T47D (cell line): ENCODE measurements around the gene THRAP3.

ENCODE experiments used
- DNase-seq, 2 experiments: peaks; one replicate each; pipeline versions ENCODE4 v3.0.0 to v3.0.0-alpha.2; 2011 to 2012; ENCODE audit warnings: low read depth in 1 of 2, low spot score in 1 of 2
- JUND ChIP-seq: IDR thresholded peaks from 2 replicates; pipeline ENCODE4 v1.6.1; 2012; ENCODE audit warnings: low read depth
- in situ Hi-C: cut with HindIII; loops from 2 replicates; pipeline ENCODE4 v1.10.0; 2016; ENCODE audit warnings: low sequenced_read_pairs, low pct_unique_long_range_greater_than_20kb

THRAP3 gene

DNA sequence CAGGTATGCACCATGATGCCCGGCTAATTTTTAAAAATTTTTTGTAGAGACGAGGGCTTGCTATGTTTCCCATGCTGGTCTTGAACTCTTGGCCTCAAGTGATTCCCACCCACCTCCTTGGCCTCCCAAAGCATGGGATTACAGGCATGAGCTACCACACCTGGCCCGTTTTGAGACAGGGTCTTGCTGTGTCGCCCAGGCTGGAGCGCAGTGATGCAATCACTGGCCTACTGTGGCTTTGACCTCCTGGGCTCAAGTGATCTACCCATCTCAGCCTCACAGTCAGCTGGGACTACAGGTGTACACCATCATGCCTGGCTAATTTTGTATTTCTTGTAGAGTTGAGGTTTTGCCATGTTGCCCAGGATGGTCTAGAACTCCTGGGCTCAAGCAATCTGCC, 74.4 kb downstream of the THRAP3 start:
- no peak for TF ChIP-seq JUND
- no peak for DNase-seq
- in situ Hi-C loops = no loop called here

DNA sequence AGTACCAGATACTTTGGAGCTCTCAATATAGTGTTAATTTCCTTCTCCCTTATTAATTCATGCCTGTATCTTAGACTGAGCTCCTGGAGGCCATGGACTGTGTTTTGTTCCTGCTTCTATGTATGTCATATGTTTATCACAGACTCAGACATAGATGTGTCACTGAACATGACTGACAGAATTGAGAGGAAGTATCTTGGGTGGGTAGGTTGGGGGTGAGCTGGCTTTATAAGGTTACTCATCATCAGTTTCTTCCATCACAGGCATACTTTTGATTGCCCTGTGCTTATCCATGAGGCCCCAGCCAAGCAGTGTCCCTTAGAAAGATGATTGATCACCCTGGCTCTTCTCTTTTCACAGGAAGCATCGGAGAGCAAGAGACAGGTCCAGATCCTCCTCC, 76.3 kb downstream of the THRAP3 start:
- no peak for TF ChIP-seq JUND
- DNase-seq = no peak
- in situ Hi-C loops = no loop called here

DNA sequence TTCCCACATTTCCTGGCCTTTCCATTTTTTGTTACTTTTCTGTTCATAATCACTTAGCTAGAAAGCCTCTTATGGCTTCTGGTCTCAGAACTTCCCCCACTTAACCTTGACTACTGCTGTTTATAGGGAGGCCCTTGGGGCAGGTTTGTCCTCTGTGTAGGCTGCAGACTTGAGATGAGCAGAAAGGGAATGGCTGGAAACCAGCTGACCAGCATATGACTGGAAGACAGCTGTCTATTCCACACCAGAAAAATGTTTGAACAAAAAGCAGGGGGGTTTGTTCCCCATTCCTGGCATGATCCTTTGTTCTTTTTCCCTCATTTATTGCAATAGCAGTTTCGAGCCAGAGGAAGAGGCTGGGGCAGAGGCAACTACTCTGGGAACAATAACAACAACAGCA, 77.0 kb downstream of the THRAP3 start:
- no peak for DNase-seq
- in situ Hi-C loops = no loop called here

DNA sequence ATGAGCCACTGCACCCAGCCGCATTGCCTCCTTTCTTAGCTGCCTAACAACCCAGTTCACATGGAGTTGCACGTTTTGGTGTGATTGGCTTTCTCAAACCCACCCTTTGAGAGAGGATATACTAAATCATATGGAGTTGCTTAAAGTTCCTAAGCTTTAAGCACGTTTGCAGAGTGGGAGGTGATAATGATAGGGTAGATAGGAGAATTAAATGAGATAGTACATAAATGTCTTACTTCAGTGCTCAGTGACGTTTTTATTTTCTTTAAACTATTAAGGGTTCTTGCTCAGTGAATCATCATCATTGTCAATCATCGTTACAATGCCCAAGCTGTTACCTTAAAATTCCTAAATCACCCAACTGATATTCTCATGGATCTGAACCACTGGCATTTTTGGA, 79.0 kb downstream of the THRAP3 start:
- DNase-seq = no peak
- in situ Hi-C loops = no loop called here
- TF ChIP-seq JUND = no peak

More for the DNA sequence above, 77.0 kb downstream of the THRAP3 start:
- no peak for TF ChIP-seq JUND

DNA sequence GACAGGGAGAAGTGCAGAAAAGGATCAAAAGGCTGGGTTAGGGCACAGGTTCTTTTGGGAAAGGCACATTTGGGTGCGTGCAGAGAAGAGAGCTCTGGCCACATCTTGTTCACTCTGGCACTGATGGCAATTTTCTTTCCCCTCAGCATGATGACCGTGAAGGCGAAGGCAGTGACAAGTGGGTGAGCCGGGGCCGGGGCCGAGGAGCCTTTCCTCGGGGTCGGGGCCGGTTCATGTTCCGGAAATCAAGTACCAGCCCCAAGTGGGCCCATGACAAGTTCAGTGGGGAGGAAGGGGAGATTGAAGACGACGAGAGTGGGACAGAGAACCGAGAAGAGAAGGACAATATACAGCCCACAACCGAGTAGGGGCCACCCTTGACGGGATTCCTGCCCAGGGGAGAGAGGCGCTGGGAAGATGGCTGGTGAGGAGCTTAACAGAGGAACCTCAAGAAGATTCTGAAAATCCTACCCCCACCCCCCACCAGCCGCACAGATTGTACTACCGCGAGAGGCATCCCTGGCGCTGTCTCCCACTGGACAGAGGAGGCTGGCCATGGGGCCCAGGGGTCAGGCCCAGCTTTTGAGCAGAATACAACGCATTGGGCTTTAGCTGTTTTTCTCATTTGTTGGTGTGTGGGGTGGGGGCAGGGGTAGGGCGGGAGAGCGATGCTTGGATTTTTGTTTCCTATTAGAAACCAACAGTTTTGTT, 79.6 kb downstream of the THRAP3 start:
- no peak for DNase-seq
- in situ Hi-C loops = no loop called here

DNA sequence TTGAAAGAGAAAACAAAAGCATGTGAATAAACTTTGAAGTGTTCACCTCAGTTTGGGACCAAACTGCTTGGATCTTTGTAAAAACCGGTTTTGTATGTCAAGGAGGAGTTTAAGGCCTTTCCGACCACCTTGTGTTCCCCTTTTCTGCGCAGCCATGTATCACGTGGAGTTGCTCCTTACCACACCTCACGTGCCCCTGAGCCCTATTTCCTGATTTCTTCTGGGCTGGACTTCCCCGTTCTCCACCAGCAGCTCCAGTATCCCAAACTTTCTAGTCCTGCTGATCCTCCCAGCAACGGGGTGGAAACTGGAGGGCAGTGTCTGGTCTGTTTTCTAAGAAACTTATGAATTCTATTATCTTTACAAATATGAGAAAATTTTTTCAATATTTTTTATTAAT, 80.3 kb downstream of the THRAP3 start:
- DNase-seq = no peak
- in situ Hi-C loops = no loop called here
- TF ChIP-seq JUND = no peak

More for the DNA sequence above, 79.6 kb downstream of the THRAP3 start:
- TF ChIP-seq JUND = no peak

DNA sequence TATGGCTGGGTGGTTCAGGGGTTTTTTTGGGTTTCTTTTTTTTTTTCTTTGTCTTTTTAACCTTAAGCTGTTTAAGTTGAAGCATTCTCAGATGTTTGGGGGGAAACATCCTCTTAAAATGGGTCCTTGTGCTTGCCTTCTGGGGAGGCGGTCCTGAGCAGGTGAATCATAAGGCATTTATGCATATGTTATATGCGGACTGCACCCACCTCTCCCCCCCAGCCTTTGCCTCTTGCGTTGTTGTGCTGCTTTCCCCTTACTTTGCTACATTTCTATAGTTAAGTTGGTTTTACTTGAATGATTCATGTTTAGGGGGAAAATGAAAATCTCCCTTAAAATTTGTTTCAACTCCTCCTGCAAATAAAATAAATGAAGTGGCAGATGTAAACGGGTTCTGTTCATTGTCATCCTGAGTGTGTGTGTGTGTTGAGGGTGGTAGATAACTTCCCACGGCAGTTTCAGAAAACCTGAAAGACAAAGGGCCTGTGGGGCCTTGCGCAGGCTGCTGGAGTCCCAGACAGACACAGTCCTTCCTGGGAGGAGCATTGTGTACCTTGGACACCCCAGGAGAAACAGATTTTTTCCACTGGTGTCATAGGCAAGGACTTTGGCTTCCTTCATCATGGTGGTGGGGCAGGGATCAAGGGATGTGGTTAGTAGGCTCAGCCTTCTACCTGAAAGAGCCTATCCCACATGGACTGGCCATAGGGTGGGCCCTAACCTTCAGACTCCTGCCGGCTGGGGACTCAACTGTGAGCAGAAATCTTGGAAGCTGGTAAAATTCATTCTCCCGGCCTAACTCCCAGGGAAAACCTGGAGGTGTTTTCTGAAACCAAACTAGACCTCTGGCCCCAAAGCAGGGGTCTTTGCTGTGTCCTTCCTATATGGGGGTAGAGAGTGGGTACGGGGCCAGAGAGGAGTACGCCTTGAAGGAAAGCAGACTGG, 81.0 kb downstream of the THRAP3 start:
- in situ Hi-C loops = no loop called here
- no peak for TF ChIP-seq JUND
- DNase-seq = no peak

DNA sequence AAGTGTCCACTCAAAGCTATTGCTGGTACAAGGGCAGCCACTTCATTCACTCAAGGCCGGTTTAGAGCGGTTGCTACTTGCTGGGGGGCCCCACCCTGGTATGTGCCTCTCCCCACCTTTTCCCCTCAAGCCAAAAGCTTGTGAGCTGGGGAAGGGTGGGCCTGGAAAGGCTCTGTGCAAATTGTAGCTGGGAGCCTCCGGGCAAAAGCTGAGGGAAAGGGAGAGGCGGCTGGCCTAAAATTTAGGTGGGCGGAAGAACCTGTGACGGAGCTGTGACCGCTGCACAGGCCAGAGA, 81.6 kb downstream of the THRAP3 start:
- no peak for TF ChIP-seq JUND
- in situ Hi-C loops = no loop called here
- DNase-seq = no peak

DNA sequence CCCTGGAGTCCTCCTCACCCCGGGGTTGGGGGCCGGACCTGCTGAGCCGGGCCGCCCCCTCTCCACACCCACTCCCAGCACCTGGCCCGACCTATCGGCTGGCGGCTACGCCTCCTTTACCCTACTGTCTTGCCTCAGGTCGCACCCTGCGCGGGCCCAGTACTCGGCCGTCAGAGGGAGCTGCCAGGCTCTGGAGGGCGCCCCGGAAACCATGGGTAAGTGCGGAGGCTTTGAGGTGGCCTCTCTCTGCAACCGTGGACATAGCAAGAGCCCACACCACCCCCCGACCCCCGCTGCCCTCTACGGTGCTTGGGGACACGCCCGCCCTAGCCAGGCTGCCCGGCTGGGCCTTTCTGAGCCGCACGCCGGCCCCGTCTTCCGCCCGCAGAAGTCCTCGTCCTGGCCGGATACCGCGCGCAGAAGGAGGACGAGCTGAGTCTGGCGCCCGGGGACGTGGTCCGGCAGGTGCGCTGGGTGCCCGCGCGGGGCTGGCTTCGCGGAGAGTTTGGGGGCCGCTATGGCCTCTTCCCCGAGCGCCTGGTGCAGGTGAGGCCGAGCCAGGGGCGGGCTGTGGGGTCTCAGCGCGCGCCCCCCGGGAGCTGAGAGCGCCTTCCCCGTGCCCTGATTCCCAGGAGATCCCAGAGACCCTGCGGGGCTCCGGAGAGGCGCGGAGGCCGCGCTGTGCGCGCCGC, 82.1 kb downstream of the THRAP3 start, which contains the start of gene SH3D21:
Gene SH3D21 (plus strand): TSS at position 159 of the 692 bp plus-strand sequence. CDS start 53 bp downstream, at position 212.
- no peak for TF ChIP-seq JUND
- no peak for DNase-seq
- in situ Hi-C loops = no loop called here

DNA sequence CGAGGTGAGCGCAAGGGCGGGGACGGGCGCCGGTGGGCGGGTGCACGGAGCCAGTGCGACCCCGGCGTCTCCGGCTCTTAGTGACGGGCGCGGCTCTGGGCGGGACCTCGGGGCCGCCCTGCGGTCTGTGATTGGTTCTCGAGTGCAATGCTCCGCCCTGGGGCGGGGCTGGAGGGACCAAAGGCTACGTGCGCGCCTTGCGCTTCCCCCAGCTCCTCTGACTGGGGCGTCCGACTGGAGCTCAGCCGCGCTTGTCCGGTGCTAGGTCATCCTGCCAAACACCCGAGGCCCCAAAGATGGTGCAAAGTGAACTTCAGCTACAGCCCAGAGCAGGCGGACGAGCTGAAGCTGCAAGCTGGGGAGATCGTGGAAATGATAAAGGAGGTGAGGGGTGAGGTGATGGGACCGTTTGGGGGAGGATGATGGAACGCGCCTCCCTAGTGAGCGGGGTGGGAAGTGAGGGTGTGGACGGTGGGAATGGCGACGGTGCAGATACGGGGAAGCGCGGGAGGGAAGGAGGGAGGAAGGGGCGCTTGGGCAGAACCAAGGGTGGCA, 82.7 kb downstream of the THRAP3 start:
- in situ Hi-C loops = no loop called here
- TF ChIP-seq JUND = no peak
- DNase-seq = no peak

DNA sequence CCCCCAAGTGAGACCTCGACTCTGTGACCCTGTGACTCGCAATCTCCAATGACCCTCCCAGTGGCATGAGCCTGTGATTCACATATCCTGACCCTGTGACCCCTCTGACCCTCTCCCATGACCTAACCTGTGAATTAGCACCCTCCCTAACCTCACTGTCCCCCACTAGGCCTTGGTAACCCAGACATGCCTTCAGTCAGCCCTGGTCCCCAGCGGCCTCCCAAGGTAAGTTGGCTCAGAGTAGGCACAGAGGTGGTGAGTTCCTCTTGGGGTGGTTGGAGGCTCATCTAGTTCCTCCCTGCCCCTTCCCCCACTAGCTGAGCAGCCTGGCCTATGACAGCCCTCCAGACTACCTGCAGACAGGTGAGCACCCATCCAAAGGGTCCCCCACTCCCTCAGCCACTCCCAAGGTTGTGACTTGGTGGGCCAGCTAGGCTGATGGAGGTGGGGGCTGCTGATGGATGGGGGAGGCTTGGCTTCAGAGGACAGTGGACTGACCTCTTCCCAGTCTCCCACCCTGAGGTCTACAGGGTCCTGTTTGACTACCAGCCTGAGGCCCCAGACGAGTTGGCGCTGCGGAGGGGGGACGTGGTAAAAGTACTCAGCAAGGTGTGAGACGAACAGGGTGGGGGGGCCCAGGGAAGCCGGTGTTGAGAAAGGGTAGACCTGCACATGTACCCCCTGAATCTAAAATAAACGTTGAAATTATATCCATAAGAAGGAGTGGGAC, 83.5 kb downstream of the THRAP3 start:
- TF ChIP-seq JUND = no peak
- in situ Hi-C loops = no loop called here
- no peak for DNase-seq

DNA sequence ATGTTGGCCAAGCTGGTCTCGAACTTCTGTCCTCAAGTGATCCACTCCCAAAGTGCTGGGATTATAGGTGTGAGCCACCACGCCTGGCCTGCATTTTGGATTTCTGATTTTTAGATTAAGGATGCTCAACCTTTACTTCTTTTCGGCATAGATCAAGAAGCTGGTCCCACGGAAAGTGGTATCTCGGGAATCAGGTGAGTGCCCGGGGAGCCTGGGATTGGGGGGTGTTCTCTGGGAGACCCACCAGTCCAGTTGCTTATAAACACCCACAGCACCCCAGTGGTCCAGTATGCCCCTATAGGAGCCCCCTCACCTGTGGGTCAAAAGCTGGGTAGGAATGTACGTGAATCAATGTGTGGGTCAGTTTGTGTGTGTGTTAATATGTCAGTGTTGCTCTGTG, 85.2 kb downstream of the THRAP3 start:
- no peak for DNase-seq
- in situ Hi-C loops = no loop called here
- no peak for TF ChIP-seq JUND
